Smooth muscle cell (in vitro differentiated cells): ENCODE measurements around the gene PIK3R6. TPM values are rescaled to one million over a fixed set of nuclear protein-coding genes. Genes with fewer than 3 reads are reported as not detected.

ENCODE experiments used
- DNase-seq: peaks from one replicate; lab custom pipeline; 2025; ENCODE audit not compliant: unreplicated experiment; lab: John Stamatoyannopoulos, UW
- H2AFZ ChIP-seq: fragments of 200-600 bp; sonication (generic); 2 replicates; pipeline ENCODE4 v1.6.0; 2016; ENCODE audit warnings: antibody characterized with exemption, low read depth, mild to moderate bottlenecking
- H3F3A ChIP-seq: fragments of 200-600 bp; sonication (generic); 2 replicates; pipeline ENCODE4 v1.6.0; 2017; ENCODE audit warnings: antibody characterized with exemption, low read depth
- H3K27ac ChIP-seq: fragments of 200-600 bp; sonication (generic); 2 replicates; pipeline ENCODE4 v1.5.1; 2016; ENCODE audit warnings: low read depth, mild to moderate bottlenecking
- H3K27me3 ChIP-seq: fragments of 200-600 bp; sonication (generic); 2 replicates; pipeline ENCODE4 v1.6.1; 2016; ENCODE audit warnings: low read depth, mild to moderate bottlenecking
- H3K36me3 ChIP-seq: fragments of 200-600 bp; sonication (generic); 2 replicates; pipeline ENCODE4 v1.5.1; 2016; ENCODE audit warnings: low read depth
- H3K4me1 ChIP-seq: fragments of 200-600 bp; sonication (generic); 2 replicates; pipeline ENCODE4 v1.5.1; 2016; ENCODE audit warnings: low read depth
- H3K4me2 ChIP-seq: fragments of 200-600 bp; sonication (generic); 2 replicates; pipeline ENCODE4 v1.6.0; 2016; ENCODE audit warnings: mild to moderate bottlenecking
- H3K4me3 ChIP-seq: fragments of 200-600 bp; sonication (generic); 2 replicates; pipeline ENCODE4 v1.5.1; 2016; ENCODE audit warnings: mild to moderate bottlenecking
- H3K79me2 ChIP-seq: fragments of 200-600 bp; sonication (generic); 2 replicates; pipeline ENCODE4 v1.6.0; 2016; ENCODE audit warnings: low read depth, mild to moderate bottlenecking
- H3K9ac ChIP-seq: fragments of 200-600 bp; sonication (generic); 2 replicates; pipeline ENCODE4 v1.6.0; 2016; ENCODE audit warnings: low read depth
- H3K9me3 ChIP-seq: fragments of 200-600 bp; sonication (generic); replicated peaks from 2 replicates; pipeline ENCODE4 v1.5.1; 2016; ENCODE audit warnings: low read depth
- H4K20me1 ChIP-seq: fragments of 200-600 bp; sonication (generic); 2 replicates; pipeline ENCODE4 v1.6.0; 2016; ENCODE audit warnings: low read depth
- CTCF ChIP-seq: fragments of 200-600 bp; sonication (generic); IDR thresholded peaks from 2 replicates; pipeline ENCODE4 v1.5.1; 2017; ENCODE audit warnings: borderline replicate concordance, mild to moderate bottlenecking, antibody characterized with exemption; ENCODE audit not compliant: insufficient read depth, poor library complexity, severe bottlenecking
- WGBS: methylation state at CpG from one replicate; pipeline ENCODE4 v1.1.7; 2016; ENCODE audit warnings: low lambda C conversion rate; 5-methylcytosine and 5-hydroxymethylcytosine counted together
- polyA plus RNA-seq: library from polyadenylated mRNA; unstranded; fragments of >200 nt; fragmentation: Nextera tagmentation; extraction: Ambion mirVana; gene quantifications from 2 replicates; pipeline ENCODE4 v1.2.1, GENCODE V29; 2016
- total RNA-seq: library from RNA; depleted of rRNA; stranded (reverse); fragments of >200 nt; gene quantifications from 2 replicates; pipeline ENCODE4 v1.2.3, GENCODE V29; 2014

The PIK3R6 gene
- total and polyA plus RNA-seq, 2 experiments from 2014 or later, result not detected

- no peak overlapping the region for H3K4me2 ChIP-seq
- H3K9me3 ChIP-seq, result no peaks in the 10 kb centered on the region
- no peak overlapping the region for H3K4me3 ChIP-seq
- TF ChIP-seq CTCF, result no peak
- H3K9ac ChIP-seq, result no peak overlapping the region
- no peaks in the 10 kb centered on the region for H3K79me2 ChIP-seq
- H3F3A ChIP-seq, result no peaks in the 10 kb centered on the region
- peaks cover 8% of the 10 kb centered on the region for H3K4me1 ChIP-seq
- no peaks in the 10 kb centered on the region for H3K36me3 ChIP-seq
- H4K20me1 ChIP-seq, result no peaks in the 10 kb centered on the region
- H3K27me3 ChIP-seq, result peaks cover 5% of the 10 kb centered on the region
- DNase-seq, result no peak
- 90% methylated on average over 6 of the region's 6 CpGs for WGBS
- H3K27ac ChIP-seq, result no peak overlapping the region
- no peak overlapping the region for H2AFZ ChIP-seq
Measured at GRCh38 chr17:8898636-8899035, 31.2 kb upstream of the PIK3R6 start.

GRCh38 chr17:8898126-8898525 is 30.7 kb upstream of the PIK3R6 start:
- H3F3A ChIP-seq, result no peaks in the 10 kb centered on the region
- H2AFZ ChIP-seq, result no peak overlapping the region
- no peaks in the 10 kb centered on the region for H3K36me3 ChIP-seq
- no peak overlapping the region for H3K9ac ChIP-seq
- H3K27me3 ChIP-seq, result peaks cover 5% of the 10 kb centered on the region
- no peak for DNase-seq
- WGBS, result 90% methylated on average over 2 of the region's 2 CpGs
- H3K79me2 ChIP-seq, result no peaks in the 10 kb centered on the region
- H3K27ac ChIP-seq, result no peak overlapping the region
- peaks cover 8% of the 10 kb centered on the region for H3K4me1 ChIP-seq
- no peak overlapping the region for H3K4me3 ChIP-seq
- no peaks in the 10 kb centered on the region for H3K9me3 ChIP-seq
- no peak for TF ChIP-seq CTCF
- no peaks in the 10 kb centered on the region for H4K20me1 ChIP-seq
- no peak overlapping the region for H3K4me2 ChIP-seq

GRCh38 chr17:8896641-8897635 is 29.5 kb upstream of the PIK3R6 start:
- H3K36me3 ChIP-seq, result no peaks in the 10 kb centered on the region
- H3K9me3 ChIP-seq, result no peaks in the 10 kb centered on the region
- no peaks in the 10 kb centered on the region for H3K79me2 ChIP-seq
- no peak for TF ChIP-seq CTCF
- H3K27me3 ChIP-seq, result peaks cover 5% of the 10 kb centered on the region
- no peaks in the 10 kb centered on the region for H4K20me1 ChIP-seq
- no peak overlapping the region for H3K27ac ChIP-seq
- H2AFZ ChIP-seq, result no peak overlapping the region
- H3K4me2 ChIP-seq, result no peak overlapping the region
- WGBS, result 83% methylated on average over 12 of the region's 12 CpGs
- no peak for DNase-seq
- peaks cover 8% of the 10 kb centered on the region for H3K4me1 ChIP-seq
- H3K9ac ChIP-seq, result no peak overlapping the region
- no peak overlapping the region for H3K4me3 ChIP-seq
- H3F3A ChIP-seq, result no peaks in the 10 kb centered on the region
